Stimulated activated CD4-positive, alpha-beta T cell treated with anti-CD3 and anti-CD28 coated beads, Interleukin-4, amount 100 ng/mL, for 1 hour (primary cell): ENCODE data around the gene TUBA3E.
"Not testable (repeated sequence)": the region's sequence is repeated elsewhere in the genome, so short reads cannot be mapped to it uniquely, and the experiment has no call there.

ENCODE experiments used
- DNase-seq: peaks from one replicate; pipeline ENCODE4 v3.0.0-alpha.2; 2020

TUBA3E gene

DNA sequence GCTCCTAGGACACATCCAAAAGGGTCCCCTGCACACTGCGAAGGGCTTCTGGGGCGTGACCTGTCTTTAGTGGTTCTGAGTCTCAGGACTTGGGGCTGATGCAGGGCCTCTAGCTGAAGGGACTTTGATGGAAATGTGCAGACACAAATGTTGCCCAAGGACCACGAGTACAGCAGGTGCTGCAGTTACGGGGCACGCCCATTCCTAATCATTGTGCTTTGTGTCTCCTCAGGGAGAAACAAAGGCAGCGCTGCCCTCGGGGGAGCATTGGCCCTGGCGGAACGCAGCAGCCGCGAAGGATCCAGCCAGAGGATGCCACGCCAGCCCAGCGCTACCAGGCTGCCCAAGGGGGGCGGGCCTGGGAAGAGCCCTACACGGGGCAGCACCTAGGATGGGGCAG is 8.0 kb downstream of the TUBA3E start:
- DNase-seq: no peak

DNA sequence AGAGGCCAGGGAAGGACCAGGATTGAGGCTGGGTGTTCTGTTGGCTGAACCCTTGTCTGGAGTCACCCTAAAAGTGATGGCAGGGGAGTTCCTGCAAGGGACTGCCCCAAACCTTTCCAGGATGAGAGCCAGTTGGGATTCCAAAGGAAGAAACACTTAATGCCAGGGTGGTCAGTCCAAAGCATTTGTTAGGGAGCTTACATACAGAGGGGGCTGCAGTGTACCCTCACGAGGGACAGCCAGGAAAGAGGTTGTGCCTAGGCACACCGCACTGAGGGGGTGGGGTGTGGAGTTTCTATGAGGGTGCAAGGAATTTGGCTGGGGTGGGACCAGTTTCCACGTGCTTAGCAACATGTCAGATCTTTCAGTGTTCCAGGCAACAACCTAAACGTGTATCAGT is 9.3 kb downstream of the TUBA3E start:
- DNase-seq: not testable (repeated sequence)

DNA sequence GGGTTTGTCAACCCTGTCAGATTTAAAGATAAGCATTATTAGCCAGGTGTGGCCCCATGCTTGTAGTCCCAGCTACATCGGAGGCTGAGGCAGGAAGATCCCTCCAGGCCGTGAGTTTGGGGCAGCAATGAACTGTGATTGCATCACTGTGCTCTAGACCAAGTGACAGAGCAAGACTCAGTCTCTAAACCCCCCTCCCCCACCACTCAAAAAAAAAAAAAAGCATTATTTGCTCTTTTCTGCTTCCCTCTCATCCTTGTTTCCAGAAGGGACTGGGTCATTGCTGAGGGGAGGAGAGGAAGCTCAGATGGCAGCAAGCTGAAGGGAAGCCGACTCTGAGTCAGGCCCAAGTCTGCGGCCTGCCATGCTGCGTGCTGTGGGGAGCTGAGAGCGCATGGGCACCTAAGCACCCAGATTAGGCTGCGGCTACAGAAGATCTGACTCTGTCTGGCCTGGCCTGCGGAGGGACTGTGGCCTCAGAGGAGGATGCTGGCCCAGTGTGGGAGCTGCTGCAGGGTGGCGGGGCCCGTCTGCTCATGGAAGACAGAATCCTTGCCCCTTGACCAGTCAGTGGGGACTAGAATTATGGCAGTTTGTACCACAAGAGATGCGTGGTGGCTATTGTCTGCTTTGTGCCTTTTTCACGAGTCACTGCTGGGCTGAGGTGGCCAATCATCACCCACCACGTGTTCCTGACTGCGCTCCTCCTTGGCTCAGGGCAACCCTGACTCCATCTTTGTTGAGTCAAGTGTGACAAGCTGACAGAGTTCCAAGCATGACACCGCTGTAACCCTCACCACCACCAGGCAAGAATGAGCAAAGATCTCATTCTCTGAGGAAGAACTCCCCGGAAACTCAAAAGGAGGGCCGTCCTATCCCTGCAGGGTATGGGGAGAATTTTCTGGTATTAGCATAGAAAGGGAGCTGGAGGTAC is 10.1 kb downstream of the TUBA3E start:
- not testable (repeated sequence) for DNase-seq

DNA sequence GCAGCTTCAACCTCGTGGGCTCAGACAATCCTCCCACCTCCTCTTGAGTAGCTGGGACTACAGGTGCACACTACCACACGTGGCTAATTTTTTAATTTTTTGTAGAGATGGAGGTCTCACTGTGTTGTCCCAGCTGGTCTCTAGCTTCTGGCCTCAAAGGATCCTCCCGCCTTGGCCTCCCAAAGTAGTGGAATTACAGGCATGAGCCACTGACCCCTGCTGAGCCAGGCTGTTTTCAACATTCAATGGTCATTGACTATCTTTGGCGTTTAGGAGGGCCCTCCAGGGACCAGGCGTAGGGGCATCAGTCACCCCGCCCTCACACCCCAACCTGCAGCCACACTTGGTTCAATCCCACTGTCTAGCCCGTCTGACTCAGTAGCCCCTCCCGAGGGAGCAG is 11.0 kb downstream of the TUBA3E start:
- DNase-seq: no peak

DNA sequence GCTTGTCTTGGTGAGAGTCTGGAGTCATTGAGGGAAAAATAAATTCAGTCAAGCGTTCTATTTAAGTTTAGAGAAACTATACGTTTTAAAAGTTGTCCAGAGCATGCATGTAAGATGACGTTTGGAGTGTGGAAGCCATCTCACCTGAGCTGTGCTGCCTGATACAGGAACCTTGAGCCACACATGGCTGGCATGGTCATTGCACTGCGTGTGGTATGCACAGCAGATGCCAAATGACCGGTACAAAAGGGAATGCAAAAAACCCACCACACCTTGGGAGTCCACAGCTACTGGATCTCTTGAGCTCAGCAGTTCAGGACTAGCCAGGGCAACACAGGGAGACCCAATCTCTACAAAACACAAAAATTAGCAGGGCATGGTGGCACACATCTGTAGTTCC is 11.8 kb downstream of the TUBA3E start:
- DNase-seq: no peak

DNA sequence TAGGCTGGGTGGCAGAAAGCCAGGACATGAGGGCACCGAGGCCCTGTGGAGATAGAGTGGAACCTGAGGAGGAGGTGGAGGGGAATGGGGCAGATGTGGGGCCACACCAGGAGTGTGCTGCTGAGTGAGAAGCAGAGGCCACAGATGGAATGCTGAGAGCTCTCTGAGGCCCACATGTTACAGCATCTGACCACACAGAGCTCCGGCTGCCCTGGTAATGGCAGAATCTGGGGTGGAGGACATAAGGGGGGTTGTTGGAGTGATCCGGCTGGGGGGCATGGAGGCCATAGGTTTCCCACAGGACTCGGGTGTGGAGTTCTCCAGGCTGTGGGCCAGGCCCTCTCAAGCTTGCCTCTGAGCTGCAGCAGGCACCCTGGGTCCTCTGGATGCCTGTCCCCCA is 12.3 kb downstream of the TUBA3E start:
- DNase-seq: no peak

DNA sequence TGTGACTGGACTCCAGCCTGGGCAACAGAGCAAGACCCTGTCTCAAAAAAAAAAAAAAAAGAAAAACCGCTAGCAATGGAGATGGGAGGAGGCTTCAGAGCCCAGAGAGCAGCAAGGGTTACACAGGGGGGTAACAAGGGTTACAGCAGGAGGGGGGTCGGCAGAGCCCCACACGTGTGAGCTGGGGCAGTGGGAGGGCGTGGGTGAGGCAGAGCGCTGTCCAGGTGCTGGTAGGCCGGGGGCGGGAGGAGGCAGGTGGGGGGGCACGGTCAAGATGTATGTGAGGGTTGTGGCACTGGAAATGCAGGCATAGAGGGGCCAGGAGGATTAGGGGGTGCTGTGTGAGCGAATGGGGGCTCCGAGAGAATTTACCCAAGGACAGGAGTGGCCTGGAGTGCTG is 12.8 kb downstream of the TUBA3E start:
- no peak for DNase-seq

DNA sequence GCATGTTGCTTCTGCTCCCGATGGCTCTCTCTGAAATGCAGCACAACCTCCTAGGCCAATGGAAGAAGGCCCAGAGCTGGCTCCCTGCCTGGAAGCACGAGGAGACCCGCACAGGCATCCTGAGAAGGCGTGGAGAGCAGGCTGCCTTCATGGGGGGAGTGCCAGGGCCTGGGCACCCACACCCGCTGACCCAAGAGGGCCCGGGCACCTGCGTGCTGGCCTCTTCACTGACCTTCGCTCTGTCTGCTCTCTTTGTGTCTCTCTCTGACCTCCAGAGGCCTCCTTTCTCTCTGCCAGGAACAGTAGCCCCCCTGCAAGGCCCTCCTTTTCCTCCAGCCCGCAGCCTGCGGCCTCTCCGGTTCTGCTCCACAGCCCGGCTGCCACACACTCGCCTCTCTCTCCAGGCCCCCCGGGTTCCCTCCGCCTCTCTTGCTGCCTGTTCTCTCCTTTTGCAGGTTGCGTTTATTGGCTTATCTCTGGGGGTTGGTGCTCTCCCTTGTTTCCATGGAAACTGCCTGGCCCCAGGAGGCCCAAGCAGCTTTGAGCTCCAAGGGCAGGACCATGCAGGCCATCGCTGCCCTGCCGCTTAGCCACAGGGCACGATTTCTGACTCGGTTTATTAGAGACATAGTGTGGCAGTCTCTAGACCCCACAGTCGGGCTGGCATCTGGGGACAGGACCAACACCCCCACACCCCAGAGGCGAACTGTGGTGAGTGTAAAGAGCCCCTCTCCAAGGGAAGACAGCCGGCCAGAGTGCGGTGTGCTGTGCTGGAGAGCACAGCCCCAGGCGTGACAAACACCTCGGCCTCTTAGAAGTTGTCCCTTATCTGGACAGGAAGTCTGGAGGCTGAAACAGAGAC is 14.5 kb downstream of the TUBA3E start:
- DNase-seq: no peak

DNA sequence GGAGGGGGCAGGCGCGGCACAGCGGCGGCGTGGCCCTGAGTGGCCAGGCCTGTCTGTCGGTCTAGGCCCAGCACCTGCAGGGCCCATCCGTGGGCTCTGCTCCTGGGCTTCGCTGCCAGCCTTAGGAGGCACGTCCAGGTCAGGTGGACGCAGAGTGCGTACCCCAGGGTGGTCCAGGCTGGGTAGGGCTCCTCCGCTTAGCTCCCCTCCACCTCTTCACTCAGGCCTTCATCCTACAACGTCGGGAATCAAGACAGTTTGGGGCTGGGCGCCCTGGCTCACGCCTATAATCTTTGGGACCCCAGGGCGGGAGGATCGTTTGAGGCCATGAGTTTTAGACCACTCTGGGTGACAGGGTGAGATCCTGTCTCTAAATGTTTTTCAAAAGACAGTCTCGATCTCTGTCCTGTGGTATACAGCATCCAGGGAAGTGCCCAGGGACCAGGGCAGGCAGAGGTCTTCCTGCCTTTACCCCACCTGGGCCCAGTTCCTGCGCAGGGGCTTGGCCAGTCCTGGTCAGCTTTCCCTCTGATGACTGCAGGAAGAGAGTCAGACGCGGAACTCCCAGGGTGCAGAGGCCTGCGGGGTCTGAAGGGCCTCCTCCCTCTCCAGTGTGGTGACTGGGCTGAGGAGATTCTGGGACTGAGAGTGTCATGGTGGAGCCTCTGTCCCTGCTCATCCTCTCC is 15.3 kb downstream of the TUBA3E start:
- not testable (repeated sequence) for DNase-seq

DNA sequence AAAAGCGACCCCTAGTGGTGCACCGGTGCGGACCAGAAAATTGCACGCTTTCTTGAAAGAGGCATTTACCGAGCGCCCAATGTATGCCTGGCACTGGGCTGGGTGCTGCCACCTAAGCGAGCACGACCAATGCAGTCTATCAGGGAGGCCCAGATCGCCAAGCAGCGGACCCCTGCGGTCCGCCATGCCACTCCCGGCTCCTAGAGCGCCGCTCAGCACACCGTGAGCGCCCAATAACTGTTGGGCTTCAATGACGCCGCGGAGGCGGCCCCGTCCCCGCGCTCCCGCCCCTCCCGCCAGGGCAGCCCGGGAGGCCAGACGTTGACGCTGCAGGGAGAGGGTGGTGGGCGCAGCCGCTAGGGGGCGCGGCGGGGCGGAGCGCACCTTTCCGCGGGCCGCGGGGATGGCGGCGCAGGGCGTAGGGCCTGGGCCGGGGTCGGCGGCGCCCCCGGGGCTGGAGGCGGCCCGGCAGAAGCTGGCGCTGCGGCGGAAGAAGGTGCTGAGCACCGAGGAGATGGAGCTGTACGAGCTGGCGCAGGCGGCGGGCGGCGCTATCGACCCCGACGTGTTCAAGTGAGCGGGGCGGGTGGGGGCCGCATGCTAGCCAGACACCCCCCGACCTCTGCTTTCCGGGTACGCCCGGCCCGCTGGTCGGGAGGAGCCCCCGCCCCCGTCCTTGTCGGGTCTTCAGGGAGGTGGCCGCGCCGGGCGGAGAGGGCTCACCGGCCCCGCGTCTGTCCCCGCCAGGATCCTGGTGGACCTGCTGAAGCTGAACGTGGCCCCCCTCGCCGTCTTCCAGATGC is 16.2 kb downstream of the TUBA3E start, which contains the start of gene MZT2B:
Gene MZT2B, plus strand, starts transcription at position 383 of the 803 bp plus-strand sequence. Its CDS starts 21 bp downstream, at position 404.
- DNase-seq: peak; percentile 92

DNA sequence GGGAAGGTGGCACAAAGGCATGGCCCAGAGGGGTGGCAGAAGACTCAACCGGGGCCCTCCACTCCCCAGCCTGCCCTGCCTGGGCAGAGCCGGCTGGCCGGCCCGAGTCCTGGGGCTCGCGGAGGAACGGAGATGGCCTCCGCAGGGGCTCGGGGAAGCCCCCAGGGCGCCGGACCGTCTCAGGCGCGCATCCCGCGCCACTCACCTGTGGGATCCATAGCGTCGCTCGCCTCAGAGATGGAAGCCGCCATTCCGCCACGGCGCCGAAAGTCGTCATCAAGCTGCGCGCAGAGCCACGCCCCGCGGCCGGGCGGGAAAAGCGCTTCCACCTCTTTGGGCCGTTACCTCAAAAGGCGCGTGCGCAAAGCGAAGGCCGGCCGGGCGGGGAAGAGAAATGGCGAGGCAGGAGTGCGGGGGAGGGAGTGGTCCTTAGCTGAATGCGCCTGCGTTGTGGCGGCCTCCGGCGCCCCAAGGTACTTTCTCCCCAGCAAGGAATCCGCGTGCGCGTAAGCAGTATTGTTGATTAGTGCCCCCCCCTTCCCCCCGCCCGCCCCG is 16.8 kb downstream of the TUBA3E start, which contains the start of gene SMPD4:
Gene SMPD4, minus strand, starts transcription at position 278 of the 555 bp plus-strand sequence. CDS start 5,010 bp downstream, outside the sequence.
- DNase-seq: peak; percentile 98

DNA sequence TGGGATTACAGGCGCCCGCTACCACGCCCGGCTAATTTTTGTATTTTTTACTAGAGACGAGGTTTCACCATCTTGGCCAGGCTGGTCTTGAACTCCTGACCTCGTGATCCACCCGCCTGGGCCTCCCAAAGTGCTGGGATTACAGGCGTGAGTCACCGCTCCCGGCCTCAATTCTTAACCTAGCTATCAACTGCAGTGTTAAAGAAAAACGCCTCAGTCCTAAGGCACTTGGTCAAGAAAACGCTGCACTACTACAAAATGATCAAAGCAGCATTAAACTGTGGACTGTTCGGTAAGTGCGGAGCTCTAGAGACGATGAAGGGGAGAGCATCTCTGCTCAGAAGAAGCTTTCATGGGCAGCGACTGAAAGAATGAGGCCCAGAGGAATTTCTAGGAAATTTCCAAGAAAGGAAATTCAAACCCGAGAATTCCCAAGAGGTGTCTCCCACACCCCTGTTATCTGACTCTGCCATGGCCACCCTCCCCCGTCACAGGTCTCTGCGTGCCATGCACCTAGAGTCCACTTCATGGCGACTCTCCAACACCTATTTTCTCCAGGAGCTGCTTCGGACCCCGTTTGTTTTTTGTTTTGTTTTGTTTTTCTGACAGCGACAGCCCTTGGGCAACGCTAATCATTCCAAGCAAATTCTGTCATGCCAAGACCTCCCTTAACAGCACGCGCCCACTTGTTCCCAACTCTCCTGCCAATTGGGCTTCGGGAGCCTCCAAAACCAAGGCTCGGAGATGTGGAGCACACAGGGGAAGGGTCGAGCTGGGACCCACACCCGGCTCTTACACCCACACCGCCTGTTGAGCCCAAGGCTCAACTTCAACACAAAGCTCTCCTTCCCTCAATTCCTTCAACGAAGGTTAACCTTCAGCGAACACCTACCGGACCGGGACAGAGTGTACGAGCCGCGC is 17.6 kb downstream of the TUBA3E start:
- not testable (repeated sequence) for DNase-seq

DNA sequence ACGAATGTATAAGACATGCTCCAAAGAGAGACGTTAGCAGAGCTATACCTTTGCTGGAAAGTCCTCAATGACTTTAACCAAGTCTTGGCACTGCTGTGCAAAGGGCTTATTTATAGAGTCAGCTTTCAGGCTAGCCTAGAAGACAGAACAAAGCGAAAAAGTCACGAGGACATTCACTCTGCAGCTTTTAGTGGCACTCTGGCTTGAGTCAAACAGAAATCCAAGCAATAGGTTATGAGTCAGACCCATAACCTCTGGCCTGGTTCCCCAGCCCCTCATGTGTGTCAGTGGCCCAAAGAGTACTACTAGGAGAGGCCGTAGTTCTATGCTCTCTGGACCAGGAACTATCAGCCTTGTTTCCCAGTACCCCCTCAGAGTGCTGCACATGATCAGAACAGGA is 23.4 kb downstream of the TUBA3E start:
- not testable (repeated sequence) for DNase-seq

DNA sequence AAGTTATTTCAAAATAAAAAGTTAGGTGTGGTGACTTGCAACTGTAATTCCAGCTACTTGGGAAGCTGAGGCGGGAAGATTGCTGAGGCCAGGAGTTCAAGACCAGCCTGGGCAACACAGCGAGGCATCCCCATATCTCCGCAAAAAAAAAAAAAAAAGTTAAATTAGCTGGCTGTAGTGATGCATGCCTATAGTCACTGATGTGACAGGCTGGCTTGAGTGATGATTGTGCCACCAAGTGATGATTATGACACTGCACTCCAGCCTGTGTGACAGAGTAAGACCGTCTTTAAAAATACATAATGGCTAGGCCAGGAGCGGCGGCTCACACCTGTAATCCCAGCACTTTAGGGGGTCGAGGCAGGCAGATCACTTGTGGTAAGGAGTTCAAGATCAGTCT is 28.3 kb downstream of the TUBA3E start:
- no peak for DNase-seq

DNA sequence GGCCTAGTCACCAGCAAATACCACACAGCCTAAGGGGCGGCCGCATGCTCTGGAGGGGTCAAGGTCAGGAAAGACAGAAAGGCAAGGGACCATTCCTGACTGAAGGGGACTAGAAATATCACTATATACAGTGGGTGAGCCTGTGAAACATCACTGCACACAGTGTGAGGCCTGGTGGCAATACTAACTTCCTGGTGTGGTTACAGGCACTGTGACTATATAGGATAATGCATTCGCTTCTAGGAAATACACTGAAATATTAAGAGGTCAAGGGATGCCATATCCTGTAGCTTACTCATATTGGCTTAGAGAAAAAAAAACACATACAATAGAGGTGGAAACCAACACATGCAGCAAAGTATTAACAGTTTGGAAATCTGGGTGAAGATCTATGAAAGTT is 29.1 kb downstream of the TUBA3E start:
- not testable (repeated sequence) for DNase-seq

DNA sequence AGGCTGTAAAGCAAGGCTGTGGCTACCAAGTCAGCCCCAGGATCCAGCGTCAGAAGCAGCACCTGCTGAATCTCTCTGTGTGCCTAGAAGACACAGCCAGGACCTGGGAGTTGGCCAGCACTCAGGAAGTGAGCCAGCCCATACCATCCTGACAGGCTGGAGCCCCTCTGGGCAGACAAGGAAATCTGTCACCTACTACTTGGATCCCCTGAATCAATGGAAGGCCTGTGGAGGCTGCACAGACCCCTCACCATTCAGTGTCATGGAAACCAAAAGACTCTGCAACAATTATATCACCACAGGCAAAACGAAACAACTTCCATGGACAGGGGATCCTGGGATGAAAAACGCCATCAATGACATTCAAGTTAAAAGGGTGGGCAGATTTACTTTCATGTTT is 31.6 kb downstream of the TUBA3E start:
- not testable (repeated sequence) for DNase-seq

DNA sequence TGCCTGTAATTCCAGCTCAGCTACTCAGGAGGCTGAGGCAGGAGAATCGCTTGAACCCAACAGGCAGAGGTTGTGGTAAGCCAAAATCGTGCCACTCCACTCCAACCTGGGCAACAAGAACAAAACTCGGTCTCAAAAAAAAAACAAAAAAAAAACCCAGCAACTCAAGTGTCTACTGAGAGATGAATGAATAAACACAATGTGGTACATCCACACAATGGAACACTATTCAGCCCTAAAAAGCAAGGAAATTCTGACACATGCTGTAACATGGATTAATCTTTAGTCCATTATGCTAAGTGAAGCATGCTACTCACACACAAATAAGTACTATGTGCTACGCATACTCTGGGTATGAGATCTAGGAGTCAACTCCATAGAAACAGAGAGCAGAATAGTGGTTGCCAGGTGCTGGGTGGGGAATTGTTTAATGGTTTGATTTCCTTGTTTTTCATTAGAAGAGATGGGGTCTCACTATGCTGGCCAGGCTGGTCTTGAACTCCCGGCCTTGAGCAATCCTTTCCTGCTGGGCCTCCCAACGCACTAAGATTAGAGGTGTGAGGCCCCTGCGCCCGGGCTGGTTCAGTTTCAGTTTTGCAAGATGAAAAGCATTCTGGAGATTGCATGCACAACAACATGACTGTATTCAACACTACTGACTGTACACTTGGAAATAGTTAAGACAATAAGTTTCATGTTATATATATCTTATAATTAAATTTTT is 32.8 kb downstream of the TUBA3E start:
- no peak for DNase-seq

DNA sequence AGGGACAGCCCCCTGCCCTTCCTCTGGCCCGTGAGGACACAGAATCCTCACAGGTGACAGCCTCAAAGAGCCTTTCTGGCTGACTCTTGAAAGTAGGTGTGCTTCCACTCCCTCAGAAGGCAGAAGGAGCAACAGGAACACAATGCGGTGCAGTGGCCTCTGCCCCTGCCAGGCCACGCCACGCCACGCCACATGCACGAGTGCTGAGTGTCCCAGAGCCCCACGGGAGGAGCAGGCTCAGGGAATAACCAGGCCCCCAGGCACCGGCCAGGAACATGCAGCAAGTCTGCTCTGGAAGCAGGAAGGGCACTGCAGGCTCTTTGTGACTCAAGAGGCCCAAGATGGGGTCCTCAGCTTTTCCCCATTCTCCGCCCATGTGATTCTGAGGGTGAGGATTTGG is 35.3 kb downstream of the TUBA3E start:
- no peak for DNase-seq

DNA sequence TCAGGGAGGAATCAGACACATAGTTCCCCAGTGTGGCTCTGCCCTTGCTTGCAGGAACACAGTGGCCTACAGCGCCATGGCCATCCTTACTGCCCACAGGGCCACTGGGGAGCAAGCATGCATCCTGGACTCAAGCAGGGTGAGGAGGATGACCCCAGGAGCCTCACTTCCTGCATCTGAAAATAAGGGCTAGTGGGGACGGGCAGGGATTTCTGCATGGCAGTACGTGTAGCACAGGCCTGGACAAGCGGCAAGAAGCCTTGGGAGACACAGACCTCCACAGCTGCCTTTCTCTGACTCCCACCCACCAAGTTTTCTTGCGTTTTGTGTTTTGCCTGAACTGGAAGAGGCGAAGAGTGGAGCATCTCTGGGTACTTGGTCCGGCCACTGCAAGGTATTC is 35.8 kb downstream of the TUBA3E start:
- not testable (repeated sequence) for DNase-seq
